ENCODE data around the gene ATP1A3. TPM values are rescaled to one million over a fixed set of nuclear protein-coding genes. Genes with fewer than 3 reads are reported as not detected.

ATP1A3 gene
- polyA plus RNA-seq, 1 donor from 2014 or later: 1.2 TPM

Other genes starting within 250 kb of the ATP1A3 start
- not detected for gene CEACAM6, start 238.7 kb downstream of the ATP1A3 start, polyA plus RNA-seq
- gene CEACAM3, start 197.6 kb downstream of the ATP1A3 start, polyA plus RNA-seq: not detected
- gene LYPD4, start 149.5 kb downstream of the ATP1A3 start, polyA plus RNA-seq: not detected
- not detected for gene DMRTC2, start 149.2 kb downstream of the ATP1A3 start, polyA plus RNA-seq
- gene RPS19, start 134.0 kb downstream of the ATP1A3 start, polyA plus RNA-seq: 7,882 TPM
- 3,141 TPM for gene CD79A, start 117.0 kb downstream of the ATP1A3 start, polyA plus RNA-seq
- gene ARHGEF1, start 111.0 kb downstream of the ATP1A3 start, polyA plus RNA-seq: 203 TPM
- not detected for gene ERFL, start 65.8 kb downstream of the ATP1A3 start, polyA plus RNA-seq
- 178 TPM for gene RABAC1, start 34.9 kb downstream of the ATP1A3 start, polyA plus RNA-seq
- not detected for gene GRIK5, start 76.0 kb upstream of the ATP1A3 start, polyA plus RNA-seq
- gene ZNF574, start 81.9 kb upstream of the ATP1A3 start, polyA plus RNA-seq: 24.8 TPM
- gene POU2F2, start 138.2 kb upstream of the ATP1A3 start, polyA plus RNA-seq: 89.1 TPM
- 159 TPM for gene DEDD2, start 223.4 kb upstream of the ATP1A3 start, polyA plus RNA-seq
- gene ZNF526, start 226.1 kb upstream of the ATP1A3 start, polyA plus RNA-seq: 8.0 TPM
- 24.5 TPM for gene GSK3A, start 248.4 kb upstream of the ATP1A3 start, polyA plus RNA-seq